NCI-H1417 (cell line): ENCODE measurements around the gene PHETA1.

Experiments used
- DNase-seq, 3 experiments: peaks; one replicate each; lab custom pipeline; 2025; lab: John Stamatoyannopoulos, UW

PHETA1 gene

DNA sequence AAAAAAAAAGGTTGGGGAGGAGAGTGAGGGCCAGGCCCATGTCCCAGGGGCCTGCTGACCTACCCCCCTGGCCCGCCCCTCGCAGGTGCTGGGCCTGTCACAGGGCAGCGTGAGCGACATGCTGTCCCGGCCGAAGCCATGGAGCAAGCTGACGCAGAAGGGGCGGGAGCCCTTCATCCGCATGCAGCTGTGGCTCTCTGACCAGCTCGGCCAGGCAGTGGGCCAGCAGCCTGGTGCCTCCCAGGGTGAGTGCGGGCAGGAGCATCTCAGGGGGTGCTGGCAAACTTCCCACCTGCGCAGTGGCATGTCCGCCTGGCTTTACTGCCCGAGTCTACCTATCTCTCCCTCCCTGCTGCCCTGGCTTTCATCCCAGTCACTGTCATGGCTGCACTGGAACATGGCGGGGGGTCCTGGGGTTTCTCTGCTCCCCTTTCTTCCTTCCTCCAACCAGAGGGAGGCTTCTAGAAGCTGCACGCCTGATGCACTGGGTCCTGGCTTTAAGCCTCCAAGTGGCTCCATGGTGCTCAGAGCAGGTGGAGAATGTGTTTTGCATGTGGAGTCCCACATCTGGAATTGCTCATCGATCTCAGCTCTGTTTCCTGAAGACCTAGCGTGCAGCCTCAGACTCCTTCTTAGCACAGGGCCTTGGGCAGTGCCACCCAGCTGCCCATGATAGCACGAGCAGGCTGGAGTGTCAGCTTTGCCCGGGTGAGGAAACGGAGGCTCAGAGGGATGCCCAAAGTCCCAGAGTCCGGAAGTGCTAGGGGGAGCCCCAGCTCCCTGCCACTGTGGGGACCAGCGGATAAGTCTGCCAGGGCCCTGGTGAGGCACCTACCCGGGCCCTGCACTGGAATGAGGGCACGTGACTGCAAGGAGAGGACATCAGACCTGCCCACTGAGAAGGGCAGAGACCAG, 46.3 kb downstream of the PHETA1 start:
- DNase-seq, result peak in 2 of 3 experiments; percentile 52 to 68

DNA sequence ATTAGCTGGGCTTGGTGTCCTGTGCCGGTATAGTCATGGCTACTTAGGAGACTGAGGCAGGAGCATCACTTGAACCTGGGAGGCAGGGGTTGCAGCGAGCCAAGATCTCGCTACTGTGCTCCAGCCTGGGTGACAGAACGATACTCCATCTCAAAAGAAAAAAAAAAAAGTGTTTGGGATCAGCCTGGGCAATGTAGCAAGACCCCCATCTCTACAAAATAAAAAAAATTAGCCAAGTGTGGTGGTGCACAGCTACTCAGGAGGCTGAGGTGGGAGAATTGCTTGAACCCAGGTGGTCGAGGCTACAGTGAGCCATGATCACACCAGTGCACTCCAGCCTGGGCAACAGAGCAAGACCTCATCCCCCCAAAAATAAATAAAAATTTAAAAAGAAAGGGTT, 47.6 kb downstream of the PHETA1 start:
- DNase-seq, result no peak

DNA sequence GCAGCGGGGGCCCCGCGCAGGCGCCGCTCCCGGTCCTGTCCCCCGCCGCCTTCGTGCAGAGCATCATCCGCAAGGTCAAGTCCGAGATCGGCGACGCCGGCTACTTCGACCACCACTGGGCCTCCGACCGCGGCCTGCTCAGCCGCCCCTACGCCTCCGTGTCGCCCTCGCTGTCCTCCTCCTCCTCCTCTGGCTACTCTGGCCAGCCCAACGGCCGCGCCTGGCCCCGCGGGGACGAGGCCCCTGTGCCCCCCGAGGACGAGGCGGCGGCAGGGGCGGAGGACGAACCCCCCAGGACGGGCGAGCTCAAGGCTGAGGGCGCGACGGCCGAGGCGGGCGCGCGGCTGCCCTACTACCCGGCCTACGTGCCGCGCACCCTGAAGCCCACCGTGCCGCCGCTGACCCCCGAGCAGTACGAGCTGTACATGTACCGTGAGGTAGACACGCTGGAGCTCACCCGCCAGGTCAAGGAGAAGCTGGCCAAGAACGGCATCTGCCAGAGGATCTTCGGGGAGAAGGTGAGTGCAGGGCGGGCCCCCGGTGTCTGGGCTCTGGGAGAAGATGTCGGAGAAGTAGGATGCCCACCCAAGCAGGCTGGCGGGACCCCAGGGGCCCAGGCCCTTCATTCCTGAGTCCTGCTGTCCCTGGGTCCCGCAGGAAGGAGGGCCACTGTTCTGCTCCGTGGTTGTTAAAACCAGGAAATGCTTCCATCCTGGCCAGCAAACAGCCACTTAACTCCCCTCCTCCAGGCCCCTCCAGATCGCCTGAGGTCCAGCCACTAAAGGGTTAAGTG, 48.4 kb downstream of the PHETA1 start:
- no peak for DNase-seq

DNA sequence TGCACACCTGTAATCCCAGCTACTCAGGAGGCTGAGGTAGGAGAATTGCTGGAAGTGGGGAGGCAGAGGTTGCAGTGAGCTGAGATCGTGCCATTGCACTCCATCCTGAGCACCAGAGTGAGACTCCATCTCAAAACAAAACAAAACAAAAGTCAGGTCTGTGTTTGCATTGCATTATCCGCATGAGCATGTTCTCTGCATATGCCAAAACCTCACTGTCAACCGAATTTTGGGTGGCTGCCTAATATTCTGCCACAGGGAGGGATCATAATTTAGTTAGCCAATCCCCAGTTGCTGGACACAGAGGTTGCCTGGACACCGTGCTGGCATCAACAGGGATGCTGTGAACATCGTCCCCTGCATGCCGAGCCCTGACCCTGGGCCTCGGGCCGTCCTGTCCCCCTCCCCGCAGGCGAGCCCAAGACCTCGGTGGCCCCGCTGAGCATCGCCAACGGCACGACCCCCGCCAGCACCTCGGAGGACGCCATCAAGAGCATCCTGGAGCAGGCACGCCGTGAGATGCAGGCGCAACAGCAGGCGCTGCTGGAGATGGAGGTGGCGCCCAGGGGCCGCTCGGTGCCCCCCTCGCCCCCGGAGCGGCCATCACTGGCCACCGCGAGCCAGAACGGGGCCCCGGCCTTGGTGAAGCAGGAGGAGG, 49.2 kb downstream of the PHETA1 start:
- DNase-seq, result no peak

DNA sequence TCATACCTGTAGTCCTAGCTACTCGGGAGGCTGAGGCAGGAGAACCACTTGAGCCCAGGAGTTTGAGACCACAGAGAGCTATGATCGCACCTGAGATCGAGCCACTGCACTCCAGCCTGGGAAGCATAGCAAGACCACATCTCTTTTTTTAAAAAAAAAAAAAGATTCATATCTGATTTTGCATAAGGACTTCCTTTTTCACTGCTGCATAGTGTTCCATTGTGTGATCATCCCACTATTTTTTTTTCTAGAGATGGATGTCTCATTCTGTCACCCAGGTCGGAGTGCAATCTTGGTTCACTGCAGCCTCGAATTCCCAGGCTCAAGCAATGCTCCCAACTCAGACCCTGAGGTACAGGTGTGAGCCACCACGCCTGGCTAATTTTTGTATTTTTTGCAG, 50.4 kb downstream of the PHETA1 start:
- DNase-seq, result no peak

DNA sequence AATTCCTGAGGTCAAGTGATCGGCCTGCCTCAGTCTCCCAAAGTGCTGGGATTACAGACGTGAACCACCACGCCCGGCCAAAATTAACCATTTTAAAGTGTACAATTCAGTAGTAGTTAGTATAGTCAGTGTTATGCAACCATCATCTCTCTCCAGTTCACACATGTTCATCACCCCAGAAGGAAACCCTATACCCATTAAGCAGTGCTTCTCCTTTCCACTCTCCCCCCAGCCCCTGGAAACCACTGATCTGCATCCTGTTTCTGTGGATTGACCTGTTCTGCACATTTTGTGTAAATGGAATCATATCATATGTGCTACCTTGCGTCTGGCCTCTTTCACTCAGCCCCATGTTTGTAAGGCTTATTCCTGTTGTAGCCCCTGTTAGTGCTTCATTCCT, 52.2 kb downstream of the PHETA1 start:
- DNase-seq, result no peak

DNA sequence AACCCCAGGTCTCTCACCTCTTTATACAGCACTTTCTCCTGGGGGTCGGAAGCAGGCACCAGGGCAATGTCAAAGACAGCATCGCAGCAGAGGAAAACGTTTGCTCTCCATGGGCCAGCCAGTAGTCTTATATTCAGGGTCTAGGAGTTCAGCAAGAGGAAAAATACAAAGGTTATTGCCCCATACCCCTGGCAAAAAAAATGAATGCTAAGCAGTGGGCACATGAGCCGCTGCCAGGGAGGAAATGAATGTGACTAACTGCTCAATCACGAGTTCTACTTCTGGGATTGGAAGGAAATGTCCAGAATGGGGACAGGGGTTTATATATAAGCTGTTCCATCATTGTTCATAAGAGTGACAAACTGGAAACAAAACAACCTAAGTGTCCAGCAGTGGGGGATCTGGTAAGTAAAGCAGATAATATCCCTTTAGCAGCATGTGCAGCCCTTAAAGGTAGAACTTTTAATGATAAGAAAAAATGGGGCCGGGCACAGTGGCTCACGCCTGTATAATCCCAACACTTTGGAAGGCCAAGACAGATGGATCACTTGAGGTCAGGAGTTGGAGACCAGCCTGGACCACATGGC, 53.8 kb downstream of the PHETA1 start:
- no peak for DNase-seq

DNA sequence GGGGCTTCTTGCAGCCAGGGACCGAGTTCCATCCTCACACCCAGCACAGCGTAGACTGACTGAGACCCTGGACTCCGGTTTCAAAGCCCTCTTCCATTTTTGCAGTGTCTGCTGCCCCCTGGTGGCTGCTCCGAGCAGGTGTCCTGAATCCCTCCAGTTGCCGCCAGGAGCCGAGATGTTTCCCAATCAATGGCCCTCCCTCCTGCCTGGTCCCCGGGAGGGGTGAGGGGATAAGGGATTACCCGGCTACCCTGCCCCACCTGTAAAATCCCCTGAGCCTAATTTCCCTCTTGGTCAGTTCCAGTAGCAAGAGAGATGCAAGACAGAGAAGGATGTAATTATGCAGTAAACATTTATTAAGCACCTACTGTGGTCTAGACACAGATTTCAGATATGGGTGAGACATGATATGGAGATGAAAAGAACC, 55.0 kb downstream of the PHETA1 start:
- DNase-seq, result peak; percentile 54 to 87 (median 71)

DNA sequence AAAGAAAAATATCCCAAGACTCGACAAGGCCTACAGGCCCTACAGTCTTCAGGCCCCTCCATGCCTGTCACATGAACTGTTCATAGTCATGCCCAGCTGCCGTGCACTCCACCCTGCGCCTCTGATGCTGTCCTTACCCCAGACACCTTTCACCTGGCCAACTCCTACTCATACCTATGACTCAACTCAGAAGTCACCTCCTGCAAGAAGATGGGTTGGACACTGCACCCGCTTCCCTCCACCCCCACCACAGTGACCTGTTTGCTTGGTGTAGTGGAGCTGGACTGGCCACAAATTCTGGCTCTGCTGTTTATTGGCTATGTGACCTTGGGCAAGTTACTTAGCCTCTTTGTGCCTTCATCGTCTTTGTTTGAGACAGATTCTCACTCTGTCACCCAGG, 56.2 kb downstream of the PHETA1 start:
- DNase-seq, result no peak

DNA sequence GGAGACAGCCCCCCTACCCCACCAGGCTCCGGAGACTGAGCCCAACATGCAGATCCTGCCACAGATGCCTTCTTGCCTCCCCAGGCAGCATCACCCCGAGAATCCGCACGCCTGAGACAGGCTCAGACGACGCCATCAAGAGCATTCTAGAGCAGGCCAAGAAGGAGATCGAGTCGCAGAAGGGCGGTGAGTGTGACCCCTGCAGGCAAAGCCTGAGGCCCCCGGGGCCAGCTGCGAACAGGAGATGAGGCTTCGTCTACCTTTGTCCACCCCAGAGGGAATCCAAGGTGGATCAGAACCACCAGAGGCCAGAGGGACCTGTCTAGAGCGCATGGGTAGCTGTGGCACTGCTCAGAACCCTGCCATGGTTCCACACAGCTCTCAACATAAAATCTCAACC, 56.9 kb downstream of the PHETA1 start:
- no peak for DNase-seq

DNA sequence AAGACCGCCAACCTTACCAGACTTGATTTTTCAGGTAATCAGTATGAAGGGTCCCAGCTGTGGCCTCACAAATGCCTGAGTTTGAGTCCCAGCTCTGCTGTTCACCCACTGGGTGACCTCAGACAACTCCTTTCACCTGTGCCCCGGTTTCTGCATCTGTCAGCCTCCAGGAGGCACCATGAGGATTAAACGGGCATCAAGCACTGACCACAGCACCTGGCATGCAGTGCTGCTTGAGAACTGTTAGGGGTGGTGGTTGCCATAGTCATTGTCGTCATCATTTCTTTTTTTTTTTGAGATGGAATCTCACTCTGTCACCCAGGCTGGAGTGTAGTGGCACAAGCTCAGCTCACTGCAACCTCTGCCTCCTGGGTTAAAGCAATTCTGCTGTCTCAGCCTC, 57.9 kb downstream of the PHETA1 start:
- DNase-seq, result peak in 1 of 3 experiments; percentile 27
